ENCODE results near the gene TRPM7.

The TRPM7 gene

GRCh38 chr15:50562735-50563640 lies 123.6 kb downstream of the TRPM7 start:
- DNase-seq (ENCODE audit: low spot score), result no peak

DNA sequence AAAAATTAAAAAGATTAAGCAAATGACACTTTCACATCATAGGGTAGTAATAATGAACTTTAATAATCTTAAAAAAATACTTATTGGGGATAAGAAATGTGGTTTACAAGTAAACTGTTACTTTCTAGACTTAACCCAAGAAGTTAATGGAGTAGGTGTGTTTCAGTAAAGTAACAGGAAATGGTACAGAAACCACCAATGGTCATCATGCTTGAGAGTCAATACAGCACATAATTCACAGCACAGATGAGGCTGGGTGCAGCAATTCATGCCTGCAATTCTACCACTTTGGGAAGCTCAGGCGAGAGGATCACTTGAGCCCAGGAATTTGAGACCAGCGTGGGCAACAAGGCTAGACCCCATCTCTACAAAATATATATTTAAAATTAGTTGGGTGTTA lies 128.6 kb downstream of the TRPM7 start:
- DNase-seq (ENCODE audit: low spot score), result no peak

GRCh38 chr15:50556642-50557371 lies 129.8 kb downstream of the TRPM7 start:
- DNase-seq (ENCODE audit: low spot score), result no peak

GRCh38 chr15:50552238-50552637 lies 134.4 kb downstream of the TRPM7 start:
- DNase-seq (ENCODE audit: low spot score), result no peak

- no peak for DNase-seq (ENCODE audit: low spot score)
Observed at GRCh38 chr15:50549326-50549725, 137.3 kb downstream of the TRPM7 start.

DNA sequence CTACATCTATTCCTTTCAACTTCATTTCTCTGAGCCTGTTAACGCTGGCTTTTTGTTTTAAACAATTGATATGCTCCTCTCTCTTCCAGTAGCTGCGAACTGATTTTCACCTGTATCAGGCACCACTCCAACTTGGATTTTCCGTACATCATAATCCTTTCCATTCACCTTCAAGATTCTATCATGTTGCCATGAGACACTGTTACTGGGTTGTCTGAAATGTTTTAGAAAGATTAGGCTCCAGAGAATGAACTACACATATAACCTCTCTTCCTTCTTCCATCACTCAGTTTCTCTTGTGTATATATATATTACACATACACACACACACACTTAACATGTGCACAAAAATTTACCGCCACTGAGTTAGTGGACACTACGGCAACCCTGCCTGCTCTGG lies 140.0 kb downstream of the TRPM7 start, which contains the start of gene USP50:
Gene USP50, minus strand, starts transcription at position 101 of the 400 bp plus-strand sequence. CDS start 141 bp downstream, outside the sequence.
- no peak for DNase-seq (ENCODE audit: low spot score)

- DNase-seq (ENCODE audit: low spot score), result no peak
Observed at GRCh38 chr15:50544368-50544767, 142.2 kb downstream of the TRPM7 start.

- no peak for DNase-seq (ENCODE audit: low spot score)
Observed at GRCh38 chr15:50543556-50543955, 143.0 kb downstream of the TRPM7 start.

- DNase-seq (ENCODE audit: low spot score), result no peak
Observed at GRCh38 chr15:50542887-50543210, 143.7 kb downstream of the TRPM7 start.

GRCh38 chr15:50531766-50532165 lies 154.8 kb downstream of the TRPM7 start:
- DNase-seq (ENCODE audit: low spot score), result no peak

- DNase-seq (ENCODE audit: low spot score), result no peak
Observed at GRCh38 chr15:50531163-50531562, 155.4 kb downstream of the TRPM7 start.

DNA sequence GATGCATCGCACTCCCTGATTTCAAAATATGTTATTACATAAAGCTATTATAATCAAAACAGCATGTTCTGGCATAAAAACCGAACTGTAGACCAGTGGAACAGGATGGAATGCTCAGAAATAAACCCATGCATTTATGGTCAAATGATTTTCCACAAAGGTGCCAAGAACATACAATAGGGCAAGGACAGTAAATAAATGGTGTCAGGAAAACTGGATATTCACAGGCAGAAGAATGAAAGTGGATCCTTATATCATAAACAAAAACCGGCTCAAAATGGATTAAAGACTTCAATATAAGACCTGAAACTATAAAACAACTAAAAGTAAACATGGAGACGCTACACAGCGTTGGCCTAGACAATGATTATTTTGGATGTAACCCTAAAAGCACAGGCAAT lies 162.7 kb downstream of the TRPM7 start:
- no peak for DNase-seq (ENCODE audit: low spot score)

- no peak for DNase-seq (ENCODE audit: low spot score)
Observed at GRCh38 chr15:50519740-50520425, 166.7 kb downstream of the TRPM7 start.

- DNase-seq (ENCODE audit: low spot score), result no peak
Observed at GRCh38 chr15:50513001-50513400, 173.6 kb downstream of the TRPM7 start.
